Astrocyte of the cerebellum (primary cell): ENCODE data around the gene POU3F3.

Source experiments
- DNase-seq: peaks from one replicate; pipeline ENCODE4 v3.0.0-alpha.2; 2011; ENCODE audit warnings: low read depth
- H3K4me3 ChIP-seq: 2 replicates; pipeline ENCODE4 v1.5.1; 2011; ENCODE audit warnings: mild to moderate bottlenecking, low read depth, low read length, moderate library complexity
- in situ Hi-C: cut with HindIII; loops from 2 replicates; pipeline ENCODE4 v1.10.0; 2017; ENCODE audit warnings: low sequenced_read_pairs
- TF ChIP-seq, protein P1 (sequence below): IDR thresholded peaks from 2 replicates; pipeline ENCODE4 v1.5.1; 2012; ENCODE audit warnings: low read length, low read depth, moderate library complexity, mild to moderate bottlenecking; ENCODE audit errors: missing control alignments

Gene POU3F3

DNA sequence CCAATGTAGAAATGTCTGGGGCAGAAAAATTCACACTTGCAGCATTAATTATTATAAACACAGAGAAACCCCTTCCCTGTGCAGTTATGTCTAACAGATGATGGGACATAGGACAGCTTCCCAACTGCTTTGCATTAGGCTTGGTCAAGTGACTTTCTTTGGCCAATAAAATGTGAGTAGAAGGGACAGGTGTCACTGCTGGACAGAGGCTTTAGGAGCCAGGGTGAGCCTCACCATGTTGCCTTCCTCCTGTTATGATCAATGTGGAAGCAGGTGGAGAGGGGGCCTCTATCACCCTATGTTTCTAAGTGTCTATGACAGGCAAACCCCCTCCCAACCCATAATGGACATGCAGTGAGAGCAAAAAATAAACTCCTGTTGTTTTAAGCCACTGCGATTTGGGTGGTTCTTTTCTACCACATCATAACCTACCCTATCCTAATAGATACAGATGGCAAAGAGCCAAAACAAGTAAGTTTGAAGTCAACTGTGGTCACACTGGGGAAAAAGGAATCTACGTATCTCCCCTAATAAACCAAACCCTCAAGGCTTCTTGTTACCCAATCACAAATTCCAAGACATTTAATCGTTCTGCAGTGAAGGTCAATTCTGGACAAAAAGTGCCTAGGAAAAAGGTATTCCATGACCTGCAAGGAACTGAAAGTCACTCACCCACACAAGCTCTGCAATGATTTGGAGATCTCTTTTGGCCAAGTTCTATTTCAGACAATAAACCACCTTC, 28.6 kb upstream of the POU3F3 start:
- in situ Hi-C loops, result no loop called here
- DNase-seq, result no peak
- TF ChIP-seq, protein P1, sequence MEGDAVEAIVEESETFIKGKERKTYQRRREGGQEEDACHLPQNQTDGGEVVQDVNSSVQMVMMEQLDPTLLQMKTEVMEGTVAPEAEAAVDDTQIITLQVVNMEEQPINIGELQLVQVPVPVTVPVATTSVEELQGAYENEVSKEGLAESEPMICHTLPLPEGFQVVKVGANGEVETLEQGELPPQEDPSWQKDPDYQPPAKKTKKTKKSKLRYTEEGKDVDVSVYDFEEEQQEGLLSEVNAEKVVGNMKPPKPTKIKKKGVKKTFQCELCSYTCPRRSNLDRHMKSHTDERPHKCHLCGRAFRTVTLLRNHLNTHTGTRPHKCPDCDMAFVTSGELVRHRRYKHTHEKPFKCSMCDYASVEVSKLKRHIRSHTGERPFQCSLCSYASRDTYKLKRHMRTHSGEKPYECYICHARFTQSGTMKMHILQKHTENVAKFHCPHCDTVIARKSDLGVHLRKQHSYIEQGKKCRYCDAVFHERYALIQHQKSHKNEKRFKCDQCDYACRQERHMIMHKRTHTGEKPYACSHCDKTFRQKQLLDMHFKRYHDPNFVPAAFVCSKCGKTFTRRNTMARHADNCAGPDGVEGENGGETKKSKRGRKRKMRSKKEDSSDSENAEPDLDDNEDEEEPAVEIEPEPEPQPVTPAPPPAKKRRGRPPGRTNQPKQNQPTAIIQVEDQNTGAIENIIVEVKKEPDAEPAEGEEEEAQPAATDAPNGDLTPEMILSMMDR, result no peak
- no peak overlapping the region for H3K4me3 ChIP-seq

DNA sequence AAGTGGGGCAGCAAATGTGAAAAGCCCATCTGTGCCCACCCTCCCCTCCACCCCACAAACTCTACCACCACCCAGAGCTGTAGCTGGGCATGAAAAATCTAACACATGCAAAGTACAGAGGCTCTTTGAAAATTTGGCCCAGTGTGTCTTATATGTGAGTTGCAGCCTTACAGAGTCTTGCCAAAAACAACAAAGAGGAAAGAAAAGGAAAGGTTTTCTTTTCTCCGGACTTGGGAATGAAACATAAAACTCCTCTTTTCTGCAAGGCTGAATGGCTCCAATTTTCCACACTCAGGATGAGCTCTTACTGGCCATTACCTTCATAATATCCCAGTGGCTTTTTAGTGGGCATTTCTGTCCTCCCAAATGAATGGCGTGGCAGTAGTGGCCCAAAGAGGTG, 27.9 kb upstream of the POU3F3 start:
- TF ChIP-seq, protein P1, result no peak
- no peak overlapping the region for H3K4me3 ChIP-seq
- in situ Hi-C loops, result no loop called here
- DNase-seq, result no peak

DNA sequence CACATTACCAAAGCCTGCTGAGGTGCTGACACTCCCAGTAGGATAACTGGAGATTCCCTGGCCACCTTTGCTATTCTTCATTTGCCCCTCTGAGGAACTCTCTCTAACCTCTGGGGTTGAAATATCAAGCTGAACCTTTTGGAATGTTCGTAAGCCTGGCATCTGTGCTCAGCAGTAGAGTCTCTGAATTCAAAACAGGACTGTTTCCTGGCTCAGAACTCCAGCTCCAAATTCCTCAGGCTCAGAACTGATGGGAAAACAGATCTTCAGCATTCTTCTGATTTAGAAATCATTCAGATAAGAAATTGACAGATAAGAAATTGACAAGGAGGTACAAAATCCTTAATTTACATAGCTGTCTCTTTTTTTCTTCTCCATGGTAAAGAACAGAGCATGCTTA, 22.2 kb upstream of the POU3F3 start:
- TF ChIP-seq, protein P1, result no peak
- no peak for DNase-seq
- in situ Hi-C loops, result no loop called here
- H3K4me3 ChIP-seq, result no peak overlapping the region

DNA sequence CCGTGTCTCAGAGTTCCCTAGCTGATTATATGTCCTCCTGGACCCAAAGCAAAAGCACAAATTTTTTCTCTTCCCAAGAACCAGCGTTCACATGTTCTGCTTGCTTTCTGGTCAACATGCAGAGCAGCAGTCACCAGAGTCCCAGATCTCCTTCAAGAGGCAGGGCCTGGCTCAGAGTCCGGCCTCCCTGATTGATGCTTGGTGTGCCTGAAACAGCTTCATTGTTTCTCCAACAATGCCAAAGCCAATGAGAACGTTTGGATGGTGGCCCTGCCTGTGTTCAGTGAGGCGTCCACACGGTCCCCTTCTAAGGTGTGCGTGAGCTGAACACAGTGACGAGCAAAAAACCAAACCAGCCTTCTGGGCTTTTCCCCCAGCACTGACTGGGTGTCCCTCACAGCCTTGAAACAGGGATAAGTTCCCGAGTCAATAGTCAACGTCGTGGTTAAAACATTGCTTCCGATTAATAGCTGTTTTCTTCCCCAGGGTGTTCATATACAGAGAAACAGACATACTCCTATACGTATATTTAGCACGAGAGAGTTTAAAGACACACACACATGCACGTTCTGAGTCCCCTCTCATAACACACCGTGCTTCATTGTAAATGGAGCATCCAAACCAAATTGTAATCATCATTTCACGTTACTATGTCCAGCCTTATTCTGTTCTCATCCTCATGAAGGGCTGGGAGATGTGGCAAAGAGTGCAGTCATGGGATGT, 19.3 kb upstream of the POU3F3 start:
- no peak for DNase-seq
- in situ Hi-C loops, result no loop called here
- TF ChIP-seq, protein P1, result no peak

DNA sequence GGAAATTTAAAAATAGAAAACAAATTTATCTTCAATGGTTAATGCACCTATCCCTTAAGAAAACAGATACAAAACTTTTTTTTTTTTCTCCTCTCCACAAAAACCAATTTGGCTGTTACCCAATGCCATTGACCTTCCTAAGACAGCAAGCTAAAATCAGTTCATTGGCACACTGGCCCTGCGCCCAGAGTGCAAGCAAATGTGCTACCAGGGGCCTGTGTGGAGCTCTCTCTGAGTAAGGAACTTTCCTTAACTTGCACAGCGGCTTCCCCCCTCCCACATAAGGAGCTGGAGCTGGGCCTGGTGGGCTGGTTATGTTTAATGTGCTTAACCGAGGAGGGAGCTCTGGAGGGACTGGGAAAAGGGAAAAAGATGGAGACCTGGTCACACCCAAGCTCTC, 17.6 kb upstream of the POU3F3 start:
- TF ChIP-seq, protein P1, result no peak
- DNase-seq, result no peak
- in situ Hi-C loops, result no loop called here
- H3K4me3 ChIP-seq, result no peak overlapping the region

More for the DNA sequence above, 19.3 kb upstream of the POU3F3 start:
- H3K4me3 ChIP-seq, result no peak overlapping the region

DNA sequence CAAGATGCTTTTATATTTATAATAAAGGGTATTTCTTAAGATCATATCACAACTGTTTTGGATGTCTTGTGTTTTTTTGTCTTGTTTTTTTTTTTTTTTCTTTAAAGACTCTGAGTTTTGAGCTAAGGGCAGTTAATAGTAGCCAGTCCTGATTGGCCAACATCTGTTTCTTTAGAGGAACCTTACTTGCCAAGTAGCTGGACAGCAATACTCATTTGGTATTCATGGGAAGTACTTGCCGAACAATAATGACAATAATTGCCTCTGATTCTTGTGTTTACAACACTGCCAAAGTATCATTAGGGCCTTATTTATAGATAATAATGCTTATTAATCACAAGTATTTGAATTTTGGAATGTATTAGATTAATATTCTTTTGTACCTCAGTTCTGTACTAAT, 17.1 kb upstream of the POU3F3 start:
- H3K4me3 ChIP-seq, result no peak overlapping the region
- TF ChIP-seq, protein P1, result no peak
- in situ Hi-C loops, result no loop called here
- no peak for DNase-seq
